ENCODE data around the gene RPTOR.

- TF ChIP-seq CTCF (IDR thresholded peaks at IDR 0.05; ENCODE audit: poor library complexity, severe bottlenecking) (no peak), POLR2AphosphoS5 (IDR thresholded peaks at IDR 0.05) (no peak), EZH2 (IDR thresholded peaks at IDR 0.05; ENCODE audit: borderline replicate concordance, insufficient read depth, low read length, poor library complexity, severe bottlenecking) (no peak), EP300 (conservative IDR thresholded peaks at IDR 0.05; ENCODE audit: poor library complexity, severe bottlenecking) (no peak), RAD21 (conservative IDR thresholded peaks at IDR 0.05) (no peak), TAF1 (IDR thresholded peaks at IDR 0.05; ENCODE audit: low read depth) (no peak), SMC3 (conservative IDR thresholded peaks at IDR 0.05; ENCODE audit: poor library complexity) (no peak)
These were observed 467.3 kb downstream of the RPTOR start for GRCh38 chr17:81011951-81012350.
